GM23338 (cell line): ENCODE measurements around the gene IGF2BP2. TPM values are rescaled to one million over a fixed set of nuclear protein-coding genes. Genes with fewer than 3 reads are reported as not detected.

ENCODE experiments used
- ATAC-seq: fragments of 200-7000 bp; cut with Tn5 transposase; 3 replicates; pipeline ENCODE4 v1.9.1; 2020
- DNase-seq: peaks from one replicate; pipeline ENCODE4 v3.0.0-alpha.2; 2015; ENCODE audit warnings: low spot score
- H2AFZ ChIP-seq: fragments of 200-600 bp; sonication (generic); 2 replicates; pipeline ENCODE4 v1.8.0; 2016; ENCODE audit warnings: antibody characterized with exemption, mild to moderate bottlenecking, moderate library complexity
- H3F3A ChIP-seq: fragments of 200-600 bp; sonication (generic); replicated peaks from 2 replicates; pipeline ENCODE4 v1.8.0; 2017; ENCODE audit warnings: antibody characterized with exemption, mixed run types, low read depth
- H3K27ac ChIP-seq: fragments of 200-600 bp; sonication (generic); 2 replicates; pipeline ENCODE4 v1.6.1; 2016; ENCODE audit warnings: low read depth
- H3K27me3 ChIP-seq: fragments of 200-600 bp; sonication (generic); 2 replicates; pipeline ENCODE4 v1.8.0; 2016; ENCODE audit warnings: mild to moderate bottlenecking, mixed run types, moderate library complexity; ENCODE audit not compliant: insufficient read depth
- H3K36me3 ChIP-seq: fragments of 200-600 bp; sonication (generic); 2 replicates; pipeline ENCODE4 v1.8.0; 2016; ENCODE audit warnings: mild to moderate bottlenecking; ENCODE audit not compliant: insufficient read depth
- H3K4me1 ChIP-seq: fragments of 200-600 bp; sonication (generic); 2 replicates; pipeline ENCODE4 v1.8.0; 2016; ENCODE audit warnings: mild to moderate bottlenecking, moderate library complexity; ENCODE audit not compliant: insufficient read depth
- H3K4me2 ChIP-seq: fragments of 200-600 bp; sonication (generic); 2 replicates; pipeline ENCODE4 v1.7.1; 2017; ENCODE audit warnings: mixed run types
- H3K4me3 ChIP-seq: fragments of 200-600 bp; sonication (generic); 2 replicates; pipeline ENCODE4 v1.6.1; 2016; ENCODE audit warnings: mixed run types
- H3K79me2 ChIP-seq: fragments of 200-600 bp; sonication (generic); replicated peaks from 2 replicates; pipeline ENCODE4 v1.8.0; 2017; ENCODE audit warnings: mild to moderate bottlenecking; ENCODE audit not compliant: insufficient read depth
- H3K9me2 ChIP-seq: fragments of 200-600 bp; sonication (generic); 2 replicates; pipeline ENCODE4 v1.8.0; 2017; ENCODE audit not compliant: insufficient read depth
- H4K20me1 ChIP-seq: fragments of 200-600 bp; sonication (generic); replicated peaks from 2 replicates; pipeline ENCODE4 v1.8.0; 2017; ENCODE audit warnings: mild to moderate bottlenecking; ENCODE audit not compliant: insufficient read depth
- H3K27ac Mint-ChIP-seq: 2 replicates; pipeline ENCODE4 v1.8.0; 2020; ENCODE audit warnings: inconsistent platforms, mild to moderate bottlenecking, moderate library complexity, mixed read lengths
- H3K27me3 Mint-ChIP-seq: 3 replicates; pipeline ENCODE4 v1.8.0; 2022; ENCODE audit warnings: low read depth, mild to moderate bottlenecking, moderate library complexity, mixed read lengths, inconsistent platforms; ENCODE audit not compliant: insufficient read depth, poor library complexity
- H3K36me3 Mint-ChIP-seq: 3 replicates; pipeline ENCODE4 v1.8.0; 2021; ENCODE audit warnings: low read depth, mild to moderate bottlenecking, inconsistent platforms, moderate library complexity, mixed read lengths
- H3K4me1 Mint-ChIP-seq: 3 replicates; pipeline ENCODE4 v1.8.0; 2020; ENCODE audit warnings: mild to moderate bottlenecking, inconsistent platforms, mixed read lengths
- H3K4me3 Mint-ChIP-seq: 3 replicates; pipeline ENCODE4 v1.8.0; 2021; ENCODE audit warnings: moderate library complexity, mild to moderate bottlenecking, inconsistent platforms, mixed read lengths
- H3K9me3 Mint-ChIP-seq: 3 replicates; pipeline ENCODE4 v1.8.0; 2020; ENCODE audit warnings: moderate library complexity, mild to moderate bottlenecking, inconsistent platforms, mixed read lengths
- EZH2phosphoT487 ChIP-seq: fragments of 200-600 bp; sonication (generic); IDR thresholded peaks from one replicate; pipeline ENCODE4 v1.8.1; 2018; ENCODE audit warnings: antibody characterized with exemption; ENCODE audit not compliant: unreplicated experiment
- JUNB ChIP-seq: IDR thresholded peaks from one replicate; pipeline ENCODE4 v1.6.1; 2016; ENCODE audit warnings: antibody characterized with exemption; ENCODE audit not compliant: unreplicated experiment
- NANOG ChIP-seq: IDR thresholded peaks from 2 replicates; pipeline ENCODE4 v1.6.1; 2016; ENCODE audit warnings: antibody characterized with exemption, borderline replicate concordance
- STAT1 ChIP-seq: IDR thresholded peaks from one replicate; pipeline ENCODE4 v1.6.1; 2016; ENCODE audit warnings: antibody characterized with exemption; ENCODE audit not compliant: unreplicated experiment
- ZNF462 ChIP-seq: fragments of 250-450 bp; sonication (Bioruptor Pico); IDR thresholded peaks from 2 replicates; pipeline ENCODE4 v1.5.0; 2020; ENCODE audit warnings: mild to moderate bottlenecking, moderate library complexity
- polyA plus RNA-seq: library from polyadenylated mRNA; unstranded; fragments of >200 nt; fragmentation: Nextera tagmentation; extraction: Ambion mirVana; gene quantifications from 2 replicates; pipeline ENCODE4 v1.2.1, GENCODE V29; 2016
- total RNA-seq: library from RNA; depleted of rRNA; stranded (reverse); fragments of >200 nt; shearing (Covaris generic); gene quantifications from 2 replicates; pipeline ENCODE4 v1.2.3, GENCODE V29; 2014

The IGF2BP2 gene
- total and polyA plus RNA-seq, 2 experiments from 2014 or later: 82.9 to 84.5 TPM

DNA sequence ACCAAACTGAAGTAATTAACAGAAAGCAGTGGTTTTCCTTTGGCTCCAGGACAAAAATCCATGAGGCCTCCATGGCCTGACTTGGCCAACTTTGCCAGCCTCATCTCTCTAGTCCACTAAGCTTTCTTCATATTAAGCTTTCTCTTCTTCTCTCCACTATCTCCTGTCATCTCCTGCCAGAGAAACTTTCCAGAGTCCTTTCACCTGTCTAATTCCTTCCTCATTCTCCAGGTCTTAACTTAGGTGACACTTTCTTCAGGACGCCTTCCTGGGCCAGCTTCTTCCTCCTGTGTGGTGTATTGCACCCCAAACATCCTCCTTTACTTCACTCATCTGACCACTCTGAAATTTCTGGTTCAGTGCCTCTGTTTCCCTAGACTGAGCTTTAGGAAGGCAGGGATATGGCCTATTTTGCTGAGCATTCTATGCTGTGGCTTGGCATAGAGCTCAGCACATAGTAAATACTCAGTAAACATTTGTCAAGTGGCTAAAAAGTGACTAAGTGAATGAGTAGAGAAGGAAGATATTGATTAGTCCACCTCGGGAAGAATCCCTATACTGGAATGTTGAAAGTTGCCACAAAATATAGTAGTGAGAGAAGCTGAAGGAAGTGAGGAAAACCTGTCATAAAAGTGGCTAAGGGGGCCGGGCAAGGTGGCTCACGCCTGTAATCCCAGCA is 34.6 kb upstream of the IGF2BP2 start (continued):
- no peak for TF ChIP-seq ZNF462 (CRISPR knock-in tag)
- no peak for TF ChIP-seq NANOG
- no peak for TF ChIP-seq STAT1
- no peak for TF ChIP-seq JUNB

GRCh38 chr3:185858502-185859225 is 33.8 kb upstream of the IGF2BP2 start:
- H3K27me3 ChIP-seq: no peaks in the 10 kb centered on the region
- TF ChIP-seq EZH2phosphoT487: no peak
- no peak for TF ChIP-seq STAT1
- TF ChIP-seq ZNF462 (CRISPR knock-in tag): no peak
- no peak overlapping the region for H3K27ac ChIP-seq
- no peaks in the 10 kb centered on the region for H3K79me2 ChIP-seq
- ATAC-seq: no peak
- no peak overlapping the region for H3K27ac Mint-ChIP-seq
- no peak overlapping the region for H2AFZ ChIP-seq
- no peak for DNase-seq
- no peaks in the 10 kb centered on the region for H3K4me1 Mint-ChIP-seq
- H4K20me1 ChIP-seq: no peaks in the 10 kb centered on the region
- no peak overlapping the region for H3K4me3 ChIP-seq
- no peaks in the 10 kb centered on the region for H3K9me2 ChIP-seq
- no peaks in the 10 kb centered on the region for H3K4me1 ChIP-seq
- peaks cover 10% of the 10 kb centered on the region; the same call in 2 of the 3 replicates for H3K36me3 Mint-ChIP-seq
- H3K9me3 Mint-ChIP-seq: peaks cover 28% of the 10 kb centered on the region
- H3K4me2 ChIP-seq: no peak overlapping the region
- H3F3A ChIP-seq: no peaks in the 10 kb centered on the region
- H3K36me3 ChIP-seq: no peaks in the 10 kb centered on the region
- H3K27me3 Mint-ChIP-seq: peaks cover 5% of the 10 kb centered on the region
- no peak overlapping the region for H3K4me3 Mint-ChIP-seq
